H9 (cell line): ENCODE data around the gene TRAF5. TPM values are rescaled to one million over a fixed set of nuclear protein-coding genes. Genes with fewer than 3 reads are reported as not detected.

Experiments used
- DNase-seq: peaks from one replicate; pipeline ENCODE4 v3.0.0-alpha.2; 2017
- H2AFZ ChIP-seq: one replicate; pipeline ENCODE4 v1.6.1; 2013; ENCODE audit warnings: mild to moderate bottlenecking, low read length, control low read depth, moderate library complexity
- H2AK5ac ChIP-seq: 2 replicates; pipeline ENCODE4 v1.6.1; 2013; ENCODE audit warnings: low read length, control low read depth, mixed read lengths; ENCODE audit not compliant: insufficient read length
- H2BK120ac ChIP-seq: one replicate; pipeline ENCODE4 v1.6.1; 2013; ENCODE audit warnings: low read depth, mild to moderate bottlenecking, low read length, control low read depth, inconsistent platforms; ENCODE audit not compliant: poor library complexity, severe bottlenecking
- H2BK12ac ChIP-seq: 2 replicates; pipeline ENCODE4 v1.6.1; 2013; ENCODE audit warnings: low read length, control low read depth, mixed read lengths, low read depth; ENCODE audit not compliant: insufficient read length
- H2BK15ac ChIP-seq: 2 replicates; pipeline ENCODE4 v1.6.1; 2013; ENCODE audit warnings: low read depth, low read length, control low read depth
- H2BK20ac ChIP-seq: one replicate; pipeline ENCODE4 v1.6.1; 2013; ENCODE audit warnings: low read depth, mild to moderate bottlenecking, low read length, control low read depth, inconsistent platforms; ENCODE audit not compliant: poor library complexity, severe bottlenecking
- H2BK5ac ChIP-seq: 2 replicates; pipeline ENCODE4 v1.6.1; 2013; ENCODE audit warnings: low read length, control low read depth, mixed read lengths; ENCODE audit not compliant: insufficient read length
- H3K14ac ChIP-seq: 2 replicates; pipeline ENCODE4 v1.6.1; 2013; ENCODE audit warnings: low read length, control low read depth; ENCODE audit not compliant: insufficient read depth
- H3K18ac ChIP-seq: 2 replicates; pipeline ENCODE4 v1.6.1; 2013; ENCODE audit warnings: low read depth, mild to moderate bottlenecking, mixed read lengths, low read length, control low read depth; ENCODE audit not compliant: insufficient read length
- H3K23ac ChIP-seq: 2 replicates; pipeline ENCODE4 v1.6.1; 2013; ENCODE audit warnings: low read length, control low read depth, mixed read lengths, low read depth; ENCODE audit not compliant: insufficient read length
- H3K23me2 ChIP-seq: 2 replicates; pipeline ENCODE4 v1.6.1; 2013; ENCODE audit warnings: low read depth, mild to moderate bottlenecking, mixed read lengths, low read length, control low read depth; ENCODE audit not compliant: insufficient read length, poor library complexity, severe bottlenecking
- H3K27ac ChIP-seq: 2 replicates; pipeline ENCODE4 v1.5.1; 2013; ENCODE audit warnings: low read length, control low read depth, mixed read lengths, low read depth; ENCODE audit not compliant: insufficient read length
- H3K27me3 ChIP-seq: 2 replicates; pipeline ENCODE4 v1.6.1; 2013; ENCODE audit warnings: low read length, control low read depth, inconsistent platforms; ENCODE audit not compliant: insufficient read depth
- H3K4ac ChIP-seq: 2 replicates; pipeline ENCODE4 v1.6.1; 2013; ENCODE audit warnings: low read depth, mild to moderate bottlenecking, control low read depth, inconsistent platforms, low read length, moderate library complexity
- H3K4me1 ChIP-seq: 2 replicates; pipeline ENCODE4 v1.6.1; 2013; ENCODE audit warnings: low read length, control low read depth, inconsistent platforms; ENCODE audit not compliant: insufficient read depth
- H3K4me2 ChIP-seq: 2 replicates; pipeline ENCODE4 v1.6.1; 2013; ENCODE audit warnings: low read length, control low read depth, mixed read lengths; ENCODE audit not compliant: insufficient read length, insufficient read depth
- H3K56ac ChIP-seq: 2 replicates; pipeline ENCODE4 v1.6.1; 2013; ENCODE audit warnings: low read depth, mild to moderate bottlenecking, mixed read lengths, low read length, control low read depth; ENCODE audit not compliant: insufficient read length
- H3K79me1 ChIP-seq: 2 replicates; pipeline ENCODE4 v1.6.1; 2013; ENCODE audit warnings: low read depth, mild to moderate bottlenecking, moderate library complexity, low read length, control low read depth, inconsistent platforms; ENCODE audit not compliant: insufficient read depth, poor library complexity, severe bottlenecking
- H3K79me2 ChIP-seq: 2 replicates; pipeline ENCODE4 v1.6.1; 2013; ENCODE audit warnings: low read length, control low read depth, inconsistent platforms; ENCODE audit not compliant: insufficient read depth
- H3K9ac ChIP-seq: 2 replicates; pipeline ENCODE4 v1.6.1; 2013; ENCODE audit warnings: low read length, control low read depth, mixed read lengths; ENCODE audit not compliant: insufficient read length; ENCODE audit errors: extremely low read depth
- H3K9me3 ChIP-seq: one replicate; pipeline ENCODE4 v1.6.1; 2013; ENCODE audit warnings: low read depth, low read length, inconsistent platforms; ENCODE audit not compliant: control insufficient read depth
- H3T11ph ChIP-seq: one replicate; pipeline ENCODE4 v1.6.1; 2013; ENCODE audit warnings: mild to moderate bottlenecking, low read length, control low read depth, inconsistent platforms
- H4K20me1 ChIP-seq: one replicate; pipeline ENCODE4 v1.6.1; 2013; ENCODE audit not compliant: control insufficient read depth, insufficient read length, insufficient read depth
- H4K5ac ChIP-seq: 2 replicates; pipeline ENCODE4 v1.6.1; 2013; ENCODE audit warnings: low read depth, mild to moderate bottlenecking, mixed read lengths, low read length, control low read depth; ENCODE audit not compliant: insufficient read length
- H4K8ac ChIP-seq: replicated peaks from 2 replicates; pipeline ENCODE4 v1.6.1; 2013; ENCODE audit warnings: low read length, control low read depth, mixed read lengths, low read depth; ENCODE audit not compliant: insufficient read length
- H4K91ac ChIP-seq: 2 replicates; pipeline ENCODE4 v1.6.1; 2013; ENCODE audit warnings: low read depth, mild to moderate bottlenecking, moderate library complexity, mixed read lengths, low read length, control low read depth; ENCODE audit not compliant: insufficient read length
- H3K27ac Mint-ChIP-seq, 3 experiments: 2 replicates in 2 of 3; 3 replicates in 1 of 3; pipeline ENCODE4 v1.8.0; 2020 to 2021; ENCODE audit warnings: mixed read lengths in 3 of 3, mild to moderate bottlenecking in 1 of 3, moderate library complexity in 1 of 3
- H3K27me3 Mint-ChIP-seq: 2 replicates; pipeline ENCODE4 v1.8.0; 2021; ENCODE audit warnings: low read depth, mild to moderate bottlenecking, moderate library complexity, mixed read lengths
- H3K36me3 Mint-ChIP-seq, 3 experiments: 2 replicates in 2 of 3; 3 replicates in 1 of 3; pipeline ENCODE4 v1.8.0; 2020 to 2021; ENCODE audit warnings: low read depth in 3 of 3, mixed read lengths in 3 of 3; ENCODE audit not compliant: insufficient read depth in 1 of 3
- H3K4me1 Mint-ChIP-seq, 2 experiments: 2 replicates each; pipeline ENCODE4 v1.8.0; 2020; ENCODE audit warnings: mixed read lengths in 2 of 2
- H3K4me3 Mint-ChIP-seq, 2 experiments: 2 replicates in 1 of 2; 3 replicates in 1 of 2; pipeline ENCODE4 v1.8.0; 2020 to 2021; ENCODE audit warnings: mild to moderate bottlenecking in 2 of 2, mixed read lengths in 2 of 2, moderate library complexity in 1 of 2
- H3K9me3 Mint-ChIP-seq, 2 experiments: 2 replicates in 1 of 2; 3 replicates in 1 of 2; pipeline ENCODE4 v1.8.0; 2020; ENCODE audit warnings: mild to moderate bottlenecking in 2 of 2, mixed read lengths in 2 of 2, moderate library complexity in 1 of 2
- CTCF ChIP-seq: fragments of 200-600 bp; sonication (generic); conservative IDR thresholded peaks from 3 replicates; pipeline ENCODE4 v1.8.0; 2021; ENCODE audit warnings: antibody characterized with exemption, mild to moderate bottlenecking
- whole genome bisulfite sequencing: extraction: QIAGEN DNeasy Blood & Tissue Kit; methylation state at CpG from one replicate; pipeline ENCODE4 v1.1.7; 2013; ENCODE audit warnings: missing lambda C conversion rate, low lambda C conversion rate, mixed read lengths; ENCODE audit not compliant: insufficient read length; ENCODE audit errors: extremely low coverage; 5-methylcytosine and 5-hydroxymethylcytosine counted together
- total RNA-seq: library from RNA; stranded (reverse); gene quantifications from 2 replicates; pipeline ENCODE4 v1.2.1, GENCODE V29; 2021

TRAF5 gene
- total RNA-seq, 1 experiment from 2014 or later = 19.1 TPM

GRCh38 chr1:211377539-211378450 is 51.2 kb downstream of the TRAF5 start:
- no peak overlapping the region for H4K5ac ChIP-seq
- H2AFZ ChIP-seq = no peak overlapping the region
- no peak overlapping the region for H3K27ac ChIP-seq
- H3K9me3 Mint-ChIP-seq = no peaks in the 10 kb centered on the region
- H2BK15ac ChIP-seq = no peak overlapping the region
- no peak overlapping the region for H3K18ac ChIP-seq
- H3K27ac Mint-ChIP-seq = peak overlapping the region; percentile 9 to 95 (median 53); a peak in 5 of 7 replicates
- no peak overlapping the region for H4K91ac ChIP-seq
- no peak overlapping the region for H3K4me2 ChIP-seq
- H2BK5ac ChIP-seq = no peak overlapping the region
- no peak overlapping the region for H3K4ac ChIP-seq
- H3K27me3 Mint-ChIP-seq = no peaks in the 10 kb centered on the region
- H4K8ac ChIP-seq = no peak overlapping the region
- H4K20me1 ChIP-seq = no peaks in the 10 kb centered on the region
- peaks cover 3% of the 10 kb centered on the region for H3K23me2 ChIP-seq
- H3K4me1 Mint-ChIP-seq = peaks cover 44 to 50% of the 10 kb centered on the region in 2 experiments
- TF ChIP-seq CTCF = no peak
- H3K4me3 Mint-ChIP-seq = peak overlapping the region in 1 of 2 experiments; percentile 34; a peak in 3 of 5 replicates
- H3K27me3 ChIP-seq = no peaks in the 10 kb centered on the region
- H2BK120ac ChIP-seq = no peak overlapping the region
- H3K9me3 ChIP-seq = no peaks in the 10 kb centered on the region
- WGBS = no CpG with 5 or more reads among the region's 4 CpGs
- no peak overlapping the region for H2AK5ac ChIP-seq
- H3K23ac ChIP-seq = no peak overlapping the region
- no peak overlapping the region for H2BK20ac ChIP-seq
- no peaks in the 10 kb centered on the region for H3K79me2 ChIP-seq
- no peak overlapping the region for H3K9ac ChIP-seq
- DNase-seq = no peak
- no peak overlapping the region for H3K14ac ChIP-seq
- peaks cover 3% of the 10 kb centered on the region; the same call in 1 of the 2 replicates for H3K4me1 ChIP-seq
- no peak overlapping the region for H2BK12ac ChIP-seq
- H3K56ac ChIP-seq = no peak overlapping the region
- H3K36me3 Mint-ChIP-seq = peaks cover 0 to 9% (median 6%) of the 10 kb centered on the region in 3 experiments; a peak in 3 of 7 replicates
- H3T11ph ChIP-seq = no peak overlapping the region
- no peaks in the 10 kb centered on the region for H3K79me1 ChIP-seq
